GM18870 (cell line): Measurements from ENCODE around the gene IMMT.
"Not testable (repeated sequence)": the region's sequence is repeated elsewhere in the genome, so short reads cannot be mapped to it uniquely, and the experiment has no call there.

ENCODE experiments used
- ATAC-seq: cut with Tn5 transposase; IDR thresholded peaks from one replicate; pipeline ENCODE4 v1.9.1; 2021; ENCODE audit warnings: moderate library complexity; ENCODE audit not compliant: unreplicated experiment

The IMMT gene

GRCh38 chr2:86202336-86202692 is 7.1 kb upstream of the IMMT start:
- ATAC-seq, result no peak

DNA sequence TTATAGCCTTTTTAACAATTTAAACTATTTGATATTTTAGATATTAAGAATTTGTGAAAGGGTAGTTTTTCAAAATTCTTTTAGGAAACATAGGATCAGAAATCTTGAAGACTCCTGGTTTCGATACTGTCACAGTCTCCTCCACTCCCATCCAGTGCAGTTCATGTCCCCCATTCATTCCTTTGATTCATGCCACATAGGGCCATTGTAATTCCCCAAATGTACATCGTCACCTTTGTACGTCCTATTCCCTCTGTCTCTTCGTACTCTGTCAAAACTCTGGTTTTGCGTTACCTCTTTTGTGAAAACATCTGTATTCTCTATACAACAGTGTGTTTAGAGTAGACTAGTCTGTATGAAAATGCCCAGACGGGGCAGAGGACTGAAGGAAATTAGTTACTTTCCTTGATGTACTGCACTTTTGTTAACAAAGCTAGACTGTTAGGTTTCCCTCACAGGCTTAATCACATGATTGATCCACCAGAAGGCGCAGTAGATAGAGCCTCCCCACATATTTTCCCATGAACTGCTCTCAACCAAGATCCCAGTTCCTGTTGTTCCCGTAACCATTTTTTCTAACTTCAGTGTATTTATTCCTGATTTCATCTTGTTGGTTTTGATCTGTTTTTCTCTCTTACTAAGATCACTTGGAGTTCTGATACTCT is 6.5 kb upstream of the IMMT start:
- no peak for ATAC-seq

DNA sequence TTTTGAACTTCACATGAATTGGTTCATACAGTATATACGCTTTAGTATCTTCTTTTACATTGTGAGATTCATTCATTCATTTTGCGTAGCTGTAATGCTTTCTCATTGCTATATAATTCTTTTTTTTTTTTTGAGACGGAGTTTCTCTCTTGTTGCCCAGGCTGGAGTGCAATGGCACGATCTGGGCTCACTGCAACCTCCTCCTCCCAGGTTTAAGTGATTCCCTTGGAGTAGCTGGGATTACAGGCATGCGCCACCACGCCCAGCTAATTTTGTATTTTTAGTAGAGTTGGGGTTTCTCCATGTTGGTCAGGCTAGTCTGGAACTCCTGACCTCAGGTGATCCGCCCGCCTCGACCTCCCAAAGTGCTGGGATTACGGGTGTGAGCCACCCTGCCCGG is 5.3 kb upstream of the IMMT start:
- ATAC-seq, result not testable (repeated sequence)

GRCh38 chr2:86199834-86200177 is 4.5 kb upstream of the IMMT start:
- no peak for ATAC-seq

DNA sequence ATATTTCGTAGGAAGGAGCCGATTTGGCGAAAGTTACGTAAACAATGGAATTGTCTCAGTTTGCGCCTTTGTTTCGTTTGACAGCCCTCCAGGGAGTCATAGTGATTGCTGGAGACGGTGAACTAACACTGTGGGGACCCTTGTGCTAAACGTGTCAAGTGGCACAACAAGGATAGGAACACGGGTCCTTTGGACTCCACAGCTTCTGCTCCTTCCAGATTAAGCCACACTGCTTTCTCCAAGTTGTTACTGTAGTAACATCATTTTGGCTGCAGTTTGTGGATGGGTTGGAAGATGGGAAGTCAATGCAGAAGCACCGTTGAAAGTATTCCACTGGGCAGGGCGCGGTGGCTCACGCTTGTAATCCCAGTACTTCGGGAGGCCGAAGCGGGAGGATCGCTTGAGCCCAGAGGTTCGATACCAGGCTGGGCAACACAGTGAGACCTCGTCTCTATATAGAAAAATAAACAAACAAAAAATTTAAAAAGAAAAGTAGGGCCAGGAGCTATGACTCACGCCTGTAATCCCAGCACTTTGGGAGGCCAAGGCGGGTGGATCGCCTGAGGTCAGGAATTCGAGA is 636 bp upstream of the IMMT start:
- no peak for ATAC-seq

DNA sequence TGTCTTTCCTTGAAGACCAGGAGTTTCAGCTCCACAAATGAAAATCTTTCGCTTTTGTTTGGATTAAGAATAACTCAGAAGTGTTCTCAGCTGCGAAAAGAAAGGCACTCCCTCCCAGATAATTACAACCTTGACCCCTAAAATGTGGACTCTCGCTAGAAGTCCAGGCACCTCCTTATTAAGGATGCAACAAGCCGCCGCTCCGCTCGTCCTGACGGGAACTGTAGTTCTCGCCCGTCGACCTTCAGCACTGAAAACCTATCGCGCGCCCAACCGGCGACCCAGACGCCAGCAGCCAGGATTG is 559 bp downstream of the IMMT start:
- no peak for ATAC-seq

GRCh38 chr2:86193901-86194567 is 1.2 kb downstream of the IMMT start:
- no peak for ATAC-seq

DNA sequence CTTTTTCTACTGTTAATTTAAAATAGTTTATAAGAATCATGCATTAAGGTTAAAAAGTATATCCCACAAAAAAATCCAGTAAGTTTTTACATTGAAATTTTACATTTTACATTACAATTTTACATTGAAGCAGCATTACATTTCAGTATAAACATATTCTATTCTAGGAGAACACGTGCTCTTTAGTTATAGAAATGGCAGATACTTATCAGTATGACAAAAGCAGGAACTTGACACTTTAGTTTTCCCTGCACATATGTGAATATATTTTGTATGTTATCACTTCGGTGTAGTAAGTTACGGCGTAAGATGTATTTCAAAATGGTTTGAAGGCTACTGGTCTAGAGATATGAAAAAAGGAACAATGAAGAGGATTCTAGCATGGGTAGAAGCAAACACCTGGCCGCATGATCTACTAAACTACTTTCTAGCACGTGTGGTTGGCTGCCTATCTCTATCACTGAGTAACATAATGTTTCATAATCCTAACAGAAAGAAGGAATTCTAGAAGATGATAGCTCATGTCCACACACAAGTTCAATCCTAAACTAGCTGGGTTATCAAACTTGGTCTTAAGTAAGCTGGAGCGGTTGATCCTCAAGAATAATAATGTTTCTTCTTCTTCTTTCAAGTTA is 5.4 kb downstream of the IMMT start:
- ATAC-seq, result no peak

GRCh38 chr2:86186431-86186830 is 8.8 kb downstream of the IMMT start:
- ATAC-seq, result no peak

DNA sequence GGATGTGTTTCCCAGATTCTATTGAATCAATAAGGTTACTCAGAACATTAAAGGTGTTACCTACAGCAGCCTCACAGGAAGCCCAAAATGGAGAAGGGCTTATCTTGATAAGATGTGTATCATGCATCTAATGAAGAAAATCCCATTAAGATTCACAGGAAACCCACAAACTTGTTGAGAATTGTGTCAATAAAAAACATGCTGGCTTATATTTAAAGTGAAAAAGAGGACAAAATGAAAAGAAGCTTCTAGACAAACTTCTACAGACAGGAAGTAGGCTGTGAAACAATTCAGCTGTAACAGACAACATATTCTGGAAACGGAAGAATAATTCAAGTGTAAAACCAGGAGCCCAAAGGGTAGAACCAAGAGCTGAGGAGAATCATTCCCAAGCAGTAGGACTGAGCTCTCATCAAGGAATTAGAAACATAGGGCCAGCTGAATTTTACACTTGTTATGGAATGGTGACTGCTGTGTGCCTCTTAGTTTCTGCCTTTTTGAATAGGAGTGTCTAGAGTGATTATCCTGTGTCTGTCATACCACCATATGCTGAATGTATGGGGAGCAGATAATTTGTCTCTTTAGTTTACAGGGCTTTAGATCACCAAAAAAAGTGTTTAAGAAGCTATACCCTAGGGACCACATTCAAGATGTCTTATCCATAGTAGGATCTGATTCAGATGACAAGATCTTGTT is 9.6 kb downstream of the IMMT start:
- ATAC-seq, result no peak

GRCh38 chr2:86176597-86176996 is 18.7 kb downstream of the IMMT start:
- ATAC-seq, result no peak

GRCh38 chr2:86175828-86176227 is 19.4 kb downstream of the IMMT start:
- ATAC-seq, result no peak

DNA sequence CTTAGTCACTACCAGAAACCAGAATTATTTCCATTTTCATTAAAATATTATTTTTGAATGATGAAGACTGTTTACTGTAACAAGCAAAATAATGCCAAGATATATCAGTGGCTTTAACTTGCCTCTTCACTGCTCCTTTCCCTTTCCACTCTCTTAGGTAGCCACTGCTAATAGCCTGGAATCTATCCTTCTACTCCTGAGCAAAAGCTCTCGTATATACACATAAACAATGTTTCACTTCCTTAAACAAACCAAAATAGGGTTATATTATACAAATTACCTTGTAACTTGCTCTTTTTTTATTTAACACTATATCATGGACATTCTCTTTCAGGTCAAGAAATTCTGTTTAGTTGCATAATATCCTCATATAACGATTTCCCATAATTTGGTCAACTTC is 20.8 kb downstream of the IMMT start:
- ATAC-seq, result no peak

GRCh38 chr2:86172610-86173009 is 22.7 kb downstream of the IMMT start:
- ATAC-seq, result no peak

DNA sequence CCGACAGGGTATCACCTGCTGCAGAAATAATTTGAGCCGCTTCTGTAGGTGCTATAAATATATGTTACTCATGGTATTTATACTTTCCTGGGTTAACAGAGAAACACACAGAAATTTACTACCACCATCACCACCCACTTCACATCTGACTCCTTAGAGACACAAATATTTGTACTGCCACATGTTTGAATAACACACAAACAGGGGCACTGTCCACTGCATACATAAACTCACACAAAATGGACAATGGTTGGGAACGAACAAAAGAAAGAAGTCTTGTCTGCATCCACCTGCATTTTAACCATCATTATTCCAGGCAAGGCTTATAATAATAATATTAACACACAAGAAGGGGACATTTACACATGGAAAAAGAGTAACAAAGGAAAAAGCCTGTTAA is 24.0 kb downstream of the IMMT start:
- no peak for ATAC-seq

- ATAC-seq, result no peak
Observed at GRCh38 chr2:86170449-86170848, 24.8 kb downstream of the IMMT start.

- ATAC-seq, result no peak
Observed at GRCh38 chr2:86160156-86160952, 34.9 kb downstream of the IMMT start.

- ATAC-seq, result no peak
Observed at GRCh38 chr2:86158286-86158685, 37.0 kb downstream of the IMMT start.

DNA sequence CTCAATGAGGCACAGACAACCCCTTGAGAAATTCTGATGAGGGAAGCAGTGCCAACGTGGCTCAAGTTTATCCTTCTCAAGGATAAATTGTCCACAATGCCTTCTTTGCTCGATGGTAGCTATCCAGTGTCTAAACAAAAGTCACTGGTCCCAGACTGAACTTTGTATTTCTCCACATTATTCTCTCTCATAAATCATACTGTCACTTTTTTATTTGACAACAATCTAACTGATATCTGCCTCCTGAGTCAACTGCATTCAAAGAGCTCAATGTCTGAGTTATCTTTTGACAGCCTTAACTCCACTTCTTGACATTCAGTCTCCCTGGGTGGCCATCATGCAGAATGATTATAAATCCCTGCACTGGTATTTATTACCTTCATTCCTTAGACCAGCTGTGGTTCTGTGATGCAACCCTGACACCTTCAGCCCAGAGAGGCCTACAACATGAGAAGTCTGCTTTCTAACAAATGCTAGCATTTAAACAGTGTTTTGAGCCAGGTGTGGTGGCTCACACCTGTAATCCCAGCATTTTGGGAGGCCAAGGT is 38.2 kb downstream of the IMMT start:
- ATAC-seq, result no peak

GRCh38 chr2:86150502-86150901 is 44.8 kb downstream of the IMMT start:
- no peak for ATAC-seq

GRCh38 chr2:86147793-86148192 is 47.5 kb downstream of the IMMT start:
- ATAC-seq, result no peak
